GM13977 (cell line): ENCODE measurements around the gene VMAC.
A peak's percentile ranks its signal among the peaks of the same experiment; 100 is the strongest.

ENCODE experiments used
- DNase-seq: peaks from one replicate; pipeline ENCODE4 v3.0.0; 2012; ENCODE audit warnings: low spot score
- CTCF ChIP-seq: IDR thresholded peaks from 2 replicates; pipeline ENCODE4 v1.5.1; 2012; ENCODE audit warnings: mild to moderate bottlenecking, control low read depth; ENCODE audit not compliant: insufficient read depth; ENCODE audit errors: extremely low read depth, missing control alignments
- in situ Hi-C: fragments of 300-500 bp; cut with MboI; formaldehyde crosslinking; loops from one replicate; pipeline ENCODE4 v1.12.0; 2022; ENCODE audit warnings: low sequenced_read_pairs, low pct_unique_long_range_greater_than_20kb, mixed read lengths, inconsistent platforms; ENCODE audit not compliant: unreplicated experiment

Gene VMAC

GRCh38 chr19:5890099-5890498, 14.6 kb upstream of the VMAC start:
- no peak for TF ChIP-seq CTCF
- in situ Hi-C loops: no loop called here
- no peak for DNase-seq

- in situ Hi-C loops: no loop called here
Measured at GRCh38 chr19:5891572-5891937, 13.1 kb upstream of the VMAC start.

GRCh38 chr19:5891938-5892771, 12.5 kb upstream of the VMAC start:
- peak; percentile 62 for TF ChIP-seq CTCF
- peak; percentile 64 for DNase-seq
- in situ Hi-C loops: no loop called here

More at GRCh38 chr19:5891572-5891937, 13.1 kb upstream of the VMAC start:
- no peak for DNase-seq
- no peak for TF ChIP-seq CTCF

GRCh38 chr19:5892772-5893275, 11.8 kb upstream of the VMAC start:
- TF ChIP-seq CTCF: no peak
- in situ Hi-C loops: no loop called here
- no peak for DNase-seq

- in situ Hi-C loops: no loop called here
- no peak for TF ChIP-seq CTCF
- no peak for DNase-seq
Measured at GRCh38 chr19:5893296-5893903, 11.3 kb upstream of the VMAC start.

- no peak for DNase-seq
- in situ Hi-C loops: no loop called here
- TF ChIP-seq CTCF: no peak
Measured at GRCh38 chr19:5893907-5894703, 10.6 kb upstream of the VMAC start.
